Astrocyte (in vitro differentiated cells and primary cell): ENCODE measurements around the gene COX4I2.

ENCODE experiments used
- EZH2 ChIP-seq: IDR thresholded peaks from 2 replicates; pipeline ENCODE4 v1.6.1; 2012; ENCODE audit warnings: mild to moderate bottlenecking, low read length, inconsistent platforms; ENCODE audit not compliant: insufficient read depth
- TF ChIP-seq, protein P1 (sequence below): IDR thresholded peaks from 2 replicates; pipeline ENCODE4 v1.5.1; 2011; ENCODE audit warnings: low read depth, mild to moderate bottlenecking, inconsistent platforms, low read length, moderate library complexity; ENCODE audit not compliant: insufficient read depth

DNA sequence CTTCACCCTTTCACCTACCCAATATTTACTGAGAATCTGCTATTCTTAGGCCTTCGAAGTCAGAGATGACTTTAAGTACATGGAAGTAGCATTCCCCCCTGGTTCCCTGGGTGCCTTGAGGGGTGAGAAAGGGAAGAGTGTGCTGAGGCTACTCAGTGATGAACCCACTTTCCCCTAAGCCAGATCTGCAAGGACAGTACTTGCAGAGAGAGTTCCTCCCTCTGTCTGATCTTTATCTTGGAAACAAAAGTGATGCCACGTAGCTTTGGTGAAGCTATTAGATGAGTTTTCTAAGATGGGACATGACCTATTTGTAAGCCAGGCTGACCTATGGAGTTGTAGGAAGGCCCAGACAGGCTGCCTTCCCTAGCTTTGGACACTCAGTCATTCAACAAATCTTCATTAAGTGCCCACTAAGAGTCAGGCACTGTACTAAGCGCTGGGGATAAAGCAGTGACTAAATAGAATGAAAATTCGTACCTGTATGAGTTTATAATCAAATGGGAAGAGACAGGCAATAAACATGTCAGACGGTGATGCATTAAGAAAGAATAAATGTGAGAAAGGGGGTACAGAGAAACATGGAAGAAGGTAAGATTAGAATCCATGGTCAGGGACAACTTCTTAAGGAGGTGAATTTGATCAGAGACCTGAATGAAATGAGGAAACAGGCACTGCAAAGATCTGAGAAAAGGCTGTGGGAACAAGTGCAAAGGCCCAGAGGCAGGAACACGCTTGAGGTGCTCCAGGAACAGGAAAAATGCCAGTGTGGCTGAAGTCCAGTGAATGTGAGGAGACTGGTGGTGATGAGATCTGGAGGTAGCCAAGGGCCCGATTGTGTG, 42.8 kb downstream of the COX4I2 start:
- TF ChIP-seq, protein P1, sequence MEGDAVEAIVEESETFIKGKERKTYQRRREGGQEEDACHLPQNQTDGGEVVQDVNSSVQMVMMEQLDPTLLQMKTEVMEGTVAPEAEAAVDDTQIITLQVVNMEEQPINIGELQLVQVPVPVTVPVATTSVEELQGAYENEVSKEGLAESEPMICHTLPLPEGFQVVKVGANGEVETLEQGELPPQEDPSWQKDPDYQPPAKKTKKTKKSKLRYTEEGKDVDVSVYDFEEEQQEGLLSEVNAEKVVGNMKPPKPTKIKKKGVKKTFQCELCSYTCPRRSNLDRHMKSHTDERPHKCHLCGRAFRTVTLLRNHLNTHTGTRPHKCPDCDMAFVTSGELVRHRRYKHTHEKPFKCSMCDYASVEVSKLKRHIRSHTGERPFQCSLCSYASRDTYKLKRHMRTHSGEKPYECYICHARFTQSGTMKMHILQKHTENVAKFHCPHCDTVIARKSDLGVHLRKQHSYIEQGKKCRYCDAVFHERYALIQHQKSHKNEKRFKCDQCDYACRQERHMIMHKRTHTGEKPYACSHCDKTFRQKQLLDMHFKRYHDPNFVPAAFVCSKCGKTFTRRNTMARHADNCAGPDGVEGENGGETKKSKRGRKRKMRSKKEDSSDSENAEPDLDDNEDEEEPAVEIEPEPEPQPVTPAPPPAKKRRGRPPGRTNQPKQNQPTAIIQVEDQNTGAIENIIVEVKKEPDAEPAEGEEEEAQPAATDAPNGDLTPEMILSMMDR, result no peak
- TF ChIP-seq EZH2, result no peak
